ENCODE data around the gene TAS2R46. TPM values are rescaled to one million over a fixed set of nuclear protein-coding genes. Genes with fewer than 3 reads are reported as not detected.

The TAS2R46 gene
- polyA plus RNA-seq, 2 of the 4 experiments (the other 2 are of a cell fraction), result 0.32 TPM; not detected in 1

- Histone ChIP-seq H3K27ac (no peak overlapping the region), H3K4me2 (no peak overlapping the region), H3K4me1 (no peaks in the 10 kb centered on the region), H3K9me3 (no peaks in the 10 kb centered on the region), H3K4me3 (no peak overlapping the region)
- DNase-seq (ENCODE audit: low read depth in 1 of 2, low spot score in 1 of 2) (no peak), FAIRE-seq (no peak), ATAC-seq (no peak)
- ChIA-PET POLR2A (no interaction called here), CTCF (no interaction called here)
- WGBS (ENCODE audit: missing lambda C conversion rate), result no CpG with 5 or more reads among the region's 2 CpGs
- TF ChIP-seq ZSCAN20 (CRISPR knock-in tag; IDR thresholded peaks at IDR 0.05) (no peak), TFCP2L1 (CRISPR knock-in tag; IDR thresholded peaks at IDR 0.05) (no peak), JUN (IDR thresholded peaks at IDR 0.05) (no peak), HOXB13 (CRISPR knock-in tag; IDR thresholded peaks at IDR 0.05; ENCODE audit: low read depth) (no peak), ZNF302 (CRISPR knock-in tag; IDR thresholded peaks at IDR 0.05) (no peak), RNF2 (IDR thresholded peaks at IDR 0.05; ENCODE audit: borderline replicate concordance, low read depth) (no peak), FOSL2 (IDR thresholded peaks at IDR 0.05) (no peak), FOSL2 (CRISPR knock-in tag; IDR thresholded peaks at IDR 0.05) (no peak), HOXA7 (CRISPR knock-in tag; IDR thresholded peaks at IDR 0.05) (no peak), KDM1A (IDR thresholded peaks at IDR 0.05; ENCODE audit: low read depth) (no peak), ATOH8 (CRISPR knock-in tag; IDR thresholded peaks at IDR 0.05; ENCODE audit: low read depth) (no peak), PHF8 (IDR thresholded peaks at IDR 0.05; ENCODE audit: borderline replicate concordance, low read depth) (no peak), RARB (CRISPR knock-in tag; IDR thresholded peaks at IDR 0.05) (no peak), MYC (IDR thresholded peaks at IDR 0.05; ENCODE audit: borderline replicate concordance, low read length) (no peak), EHMT2 (IDR thresholded peaks at IDR 0.05; ENCODE audit: low read depth) (no peak), NR3C1 (IDR thresholded peaks at IDR 0.05) (no peak), RAD21 (conservative IDR thresholded peaks at IDR 0.05 in 1 of 2, IDR thresholded peaks at IDR 0.05 in 1 of 2) (no peak), JUNB (IDR thresholded peaks at IDR 0.05) (no peak), HOXB5 (CRISPR knock-in tag; IDR thresholded peaks at IDR 0.05) (no peak), SREBF2 (IDR thresholded peaks at IDR 0.05) (no peak)
These were observed 19.9 kb upstream of the TAS2R46 start for GRCh38 chr12:11081987-11082386.

- Histone ChIP-seq H3K4me1 (no peaks in the 10 kb centered on the region), H3K4me2 (no peak overlapping the region), H3K27ac (no peak overlapping the region), H3K4me3 (no peak overlapping the region), H3K9me3 (no peaks in the 10 kb centered on the region)
- WGBS (ENCODE audit: missing lambda C conversion rate), result 100% methylated on average over 1 of the region's 1 CpG
- no peak for DNase-seq (ENCODE audit: low read depth in 1 of 2, low spot score in 1 of 2)
- ATAC-seq, result no peak
- TF ChIP-seq NPAS2 (CRISPR knock-in tag; IDR thresholded peaks at IDR 0.05; ENCODE audit: borderline replicate concordance) (no peak), KDM5A (IDR thresholded peaks at IDR 0.05) (no peak), RCOR1 (IDR thresholded peaks at IDR 0.05; ENCODE audit: low read depth, low read length) (no peak), CBX2 (IDR thresholded peaks at IDR 0.05; ENCODE audit: borderline replicate concordance, low read depth) (no peak), RFX5 (IDR thresholded peaks at IDR 0.05) (no peak)
- ChIA-PET CTCF (no interaction called here), POLR2A (no interaction called here)
- no peak for FAIRE-seq
These were observed 16.2 kb upstream of the TAS2R46 start for GRCh38 chr12:11078246-11078645.

GRCh38 chr12:11075642-11076041 lies 13.5 kb upstream of the TAS2R46 start:
- TF ChIP-seq JUNB (IDR thresholded peaks at IDR 0.05) (no peak), CHD4 (IDR thresholded peaks at IDR 0.05; ENCODE audit: borderline replicate concordance) (no peak), E2F6 (IDR thresholded peaks at IDR 0.05; ENCODE audit: borderline replicate concordance, low read depth) (no peak), ZSCAN20 (CRISPR knock-in tag; IDR thresholded peaks at IDR 0.05) (no peak), EP300 (IDR thresholded peaks at IDR 0.05) (no peak), HOXA7 (CRISPR knock-in tag; IDR thresholded peaks at IDR 0.05) (no peak), KDM5A (IDR thresholded peaks at IDR 0.05) (no peak)
- ATAC-seq (no peak), FAIRE-seq (no peak), DNase-seq (ENCODE audit: low read depth in 1 of 2, low spot score in 1 of 2) (no peak)
- Histone ChIP-seq H3K4me2 (no peak overlapping the region), H3K4me1 (no peaks in the 10 kb centered on the region), H3K27ac (no peak overlapping the region), H3K4me3 (no peak overlapping the region), H3K9me3 (no peaks in the 10 kb centered on the region)
- CTCF ChIA-PET, result no interaction called here
- 0% methylated on average over 2 of the region's 3 CpGs for WGBS (ENCODE audit: missing lambda C conversion rate)
- POLR2A ChIA-PET, result no interaction called here
